Gastrocnemius medialis (tissue), 4 donors: Measurements from ENCODE around the gene SEMA6C.

Experiments
- CTCF ChIP-seq, 5 experiments: fragments of 450-650 bp in 3 of 5; fragments of 200-600 bp in 2 of 5; sonication (generic) in 2 of 5; IDR thresholded peaks in 4 of 5; conservative IDR thresholded peaks in 1 of 5; 1 replicate in 4 of 5; 2 replicates in 1 of 5; pipeline ENCODE4 v1.5.1; 2016 to 2019; ENCODE audit warnings: antibody characterized with exemption in 5 of 5, mild to moderate bottlenecking in 3 of 5, moderate library complexity in 3 of 5
- POLR2A ChIP-seq, 2 donors: fragments of 450-650 bp; IDR thresholded peaks; one replicate each; pipeline ENCODE4 v1.6.1; 2017; ENCODE audit warnings: antibody characterized with exemption in 2 of 2, mild to moderate bottlenecking in 2 of 2, moderate library complexity in 2 of 2

GRCh38 chr1:151124763-151125403 is 21.5 kb downstream of the SEMA6C start:
- TF ChIP-seq CTCF (IDR thresholded peaks at IDR 0.05 in 4 of 5, conservative IDR thresholded peaks at IDR 0.05 in 1 of 5) (no peak), POLR2A (IDR thresholded peaks at IDR 0.05) (no peak)
